Left ventricle myocardium inferior (tissue), 1 donor: Measurements from ENCODE around the gene OTUD3. TPM values are rescaled to one million over a fixed set of nuclear protein-coding genes. Genes with fewer than 3 reads are reported as not detected.

Experiments
- DNase-seq: peaks from one replicate; pipeline ENCODE4 v3.0.0-alpha.2; 2020
- H3K27ac ChIP-seq: fragments of 200-600 bp; replicated peaks from 2 replicates; pipeline ENCODE4 v1.8.0; 2021
- H3K27me3 ChIP-seq: fragments of 200-600 bp; 2 replicates; pipeline ENCODE4 v1.8.0; 2021; ENCODE audit warnings: low read depth
- H3K36me3 ChIP-seq: fragments of 200-600 bp; 2 replicates; pipeline ENCODE4 v1.8.0; 2021
- H3K4me1 ChIP-seq: fragments of 200-600 bp; 2 replicates; pipeline ENCODE4 v1.8.0; 2021
- H3K4me3 ChIP-seq: fragments of 200-600 bp; 2 replicates; pipeline ENCODE4 v1.8.0; 2021; ENCODE audit warnings: mild to moderate bottlenecking, moderate library complexity
- H3K9me3 ChIP-seq: fragments of 200-600 bp; replicated peaks from 2 replicates; pipeline ENCODE4 v1.8.0; 2021
- CTCF ChIP-seq: fragments of 200-600 bp; IDR thresholded peaks from 2 replicates; pipeline ENCODE4 v1.8.0; 2021; ENCODE audit warnings: antibody characterized with exemption, mild to moderate bottlenecking, borderline replicate concordance
- intact Hi-C: fragments of 100-400 bp; cut with micrococcal nuclease; formaldehyde crosslinking; loops from one replicate; pipeline ENCODE4 v1.11.0; 2022
- total RNA-seq: library from RNA; stranded (reverse); fragmentation: NEBNext Ultra II Directional; extraction: Animal tissue kit (Norgen Biotek cat#: 25700); gene quantifications from one replicate; pipeline ENCODE4 v1.2.1, GENCODE V29; 2021
- donor health status: DM: no; HTN: yes; CAD: no; lungs with severe emphysema.

OTUD3 gene
- total RNA-seq, 1 donor from 2014 or later = 5.0 TPM

- no peaks in the 10 kb centered on the region for H3K4me1 ChIP-seq
- peaks cover 15% of the 10 kb centered on the region for H3K9me3 ChIP-seq
- H3K27ac ChIP-seq = no peak overlapping the region
- no peak overlapping the region for H3K4me3 ChIP-seq
- H3K27me3 ChIP-seq = peaks cover 68% of the 10 kb centered on the region
- no peak for TF ChIP-seq CTCF
- DNase-seq = no peak
- H3K36me3 ChIP-seq = no peaks in the 10 kb centered on the region
- intact Hi-C loops = no loop called here
These were observed 23.3 kb upstream of the OTUD3 start for GRCh38 chr1:19858893-19859292.

GRCh38 chr1:19859876-19860275, 22.3 kb upstream of the OTUD3 start:
- peaks cover 15% of the 10 kb centered on the region for H3K9me3 ChIP-seq
- intact Hi-C loops = no loop called here
- no peaks in the 10 kb centered on the region for H3K36me3 ChIP-seq
- no peak for TF ChIP-seq CTCF
- H3K4me3 ChIP-seq = no peak overlapping the region
- peaks cover 65% of the 10 kb centered on the region for H3K27me3 ChIP-seq
- no peak for DNase-seq
- no peaks in the 10 kb centered on the region for H3K4me1 ChIP-seq
- no peak overlapping the region for H3K27ac ChIP-seq

GRCh38 chr1:19860418-19860817, 21.8 kb upstream of the OTUD3 start:
- Histone ChIP-seq H3K9me3 (peaks cover 21% of the 10 kb centered on the region), H3K36me3 (no peaks in the 10 kb centered on the region), H3K4me3 (no peak overlapping the region), H3K27ac (no peak overlapping the region), H3K4me1 (no peaks in the 10 kb centered on the region), H3K27me3 (peaks cover 63% of the 10 kb centered on the region)
- DNase-seq = no peak
- intact Hi-C loops = no loop called here
- TF ChIP-seq CTCF = no peak

GRCh38 chr1:19861034-19861433, 21.2 kb upstream of the OTUD3 start:
- H3K4me3 ChIP-seq = no peak overlapping the region
- peaks cover 25% of the 10 kb centered on the region for H3K9me3 ChIP-seq
- H3K36me3 ChIP-seq = no peaks in the 10 kb centered on the region
- intact Hi-C loops = no loop called here
- H3K27me3 ChIP-seq = peaks cover 65% of the 10 kb centered on the region
- H3K27ac ChIP-seq = no peak overlapping the region
- H3K4me1 ChIP-seq = no peaks in the 10 kb centered on the region
- DNase-seq = no peak
- no peak for TF ChIP-seq CTCF

- Histone ChIP-seq H3K27ac (no peak overlapping the region), H3K4me3 (no peak overlapping the region), H3K27me3 (peaks cover 68% of the 10 kb centered on the region), H3K9me3 (peaks cover 25% of the 10 kb centered on the region), H3K4me1 (no peaks in the 10 kb centered on the region), H3K36me3 (no peaks in the 10 kb centered on the region)
- no peak for DNase-seq
- TF ChIP-seq CTCF = no peak
- intact Hi-C loops = no loop called here
These were observed 20.2 kb upstream of the OTUD3 start for GRCh38 chr1:19861842-19862530.

- Histone ChIP-seq H3K36me3 (no peaks in the 10 kb centered on the region), H3K4me1 (no peaks in the 10 kb centered on the region), H3K9me3 (peaks cover 25% of the 10 kb centered on the region), H3K27ac (no peak overlapping the region), H3K4me3 (no peak overlapping the region), H3K27me3 (peaks cover 71% of the 10 kb centered on the region)
- intact Hi-C loops = no loop called here
- no peak for DNase-seq
- TF ChIP-seq CTCF = no peak
These were observed 19.3 kb upstream of the OTUD3 start for GRCh38 chr1:19862944-19863343.
